HG03469 (cell line): ENCODE results near the gene ZNF746.
"Not testable (repeated sequence)": the region's sequence is repeated elsewhere in the genome, so short reads cannot be mapped to it uniquely, and the experiment has no call there.

Source experiments
- ATAC-seq: cut with Tn5 transposase; IDR thresholded peaks from one replicate; pipeline ENCODE4 v1.9.1; 2021; ENCODE audit warnings: mild to moderate bottlenecking, moderate library complexity, moderate number of reproducible peaks; ENCODE audit not compliant: unreplicated experiment

Gene ZNF746

GRCh38 chr7:149497467-149498261 is at the start of gene ZNF746:
TSS of gene ZNF746 (minus strand) at chr7:149497809. CDS start at chr7:149497536, 273 bp downstream.
- ATAC-seq: peak; percentile 87

GRCh38 chr7:149547126-149547525 is 49.5 kb upstream of the ZNF746 start:
- no peak for ATAC-seq

- ATAC-seq: no peak
These were observed 48.7 kb upstream of the ZNF746 start for GRCh38 chr7:149546331-149546730.

DNA sequence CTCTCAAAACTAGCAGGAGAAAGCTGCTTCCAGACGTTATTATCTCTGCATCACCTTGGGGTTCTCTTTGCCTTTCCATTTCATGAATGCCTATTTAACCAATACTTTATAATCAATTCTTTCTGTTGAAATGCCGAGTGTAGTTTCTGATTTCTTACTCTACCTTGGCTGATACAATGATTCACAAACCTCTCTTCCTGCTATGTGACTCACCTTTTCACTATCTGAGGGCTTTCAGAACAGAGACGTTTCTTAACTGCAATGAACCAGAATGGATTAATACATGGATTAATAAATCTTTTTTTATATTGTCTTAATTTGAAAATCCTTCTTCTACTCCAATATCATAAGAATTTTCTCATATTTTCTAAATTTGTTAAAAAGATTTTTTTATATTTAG is 46.4 kb upstream of the ZNF746 start:
- no peak for ATAC-seq

- no peak for ATAC-seq
These were observed 35.0 kb upstream of the ZNF746 start for GRCh38 chr7:149532654-149533053.

- no peak for ATAC-seq
These were observed 31.6 kb upstream of the ZNF746 start for GRCh38 chr7:149529136-149529718.

DNA sequence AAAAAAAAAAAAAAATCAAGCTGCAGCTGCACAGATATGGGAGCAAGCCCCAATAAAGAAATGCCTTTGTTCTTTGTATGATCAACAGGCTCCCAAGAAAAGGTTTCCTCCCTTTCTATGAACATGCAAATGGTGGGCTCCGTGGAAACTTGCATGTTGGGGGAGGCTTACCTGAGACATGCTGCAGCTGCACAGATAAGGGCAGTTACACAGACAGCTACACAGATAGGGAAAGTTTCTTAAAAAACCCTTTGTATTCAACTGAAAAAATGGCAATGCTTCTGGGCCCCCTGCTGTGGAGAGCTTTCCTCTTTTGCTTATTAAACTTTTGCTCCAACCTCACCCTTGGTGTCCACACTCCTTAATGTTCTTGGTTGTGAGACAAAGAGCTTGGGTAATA is 29.8 kb upstream of the ZNF746 start:
- no peak for ATAC-seq

GRCh38 chr7:149525280-149525679 is 27.7 kb upstream of the ZNF746 start:
- ATAC-seq: no peak

DNA sequence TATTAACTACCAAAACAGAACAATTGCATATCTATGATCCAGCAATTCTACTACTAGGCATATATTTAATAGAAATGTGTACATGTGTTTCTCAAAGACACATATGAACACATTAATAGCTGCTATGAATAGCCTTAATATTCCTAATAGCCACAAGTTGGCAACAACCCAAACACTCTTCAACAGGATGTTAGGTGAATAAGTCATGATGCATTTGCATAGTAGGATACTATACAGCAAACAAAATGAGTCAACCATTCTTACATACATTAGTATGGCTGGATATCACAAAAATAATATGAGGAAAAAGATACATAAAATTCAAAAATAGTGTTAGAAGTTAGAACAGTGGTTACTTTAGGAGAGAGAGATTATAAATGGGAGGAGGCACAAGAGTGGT is 26.8 kb upstream of the ZNF746 start:
- ATAC-seq: no peak

DNA sequence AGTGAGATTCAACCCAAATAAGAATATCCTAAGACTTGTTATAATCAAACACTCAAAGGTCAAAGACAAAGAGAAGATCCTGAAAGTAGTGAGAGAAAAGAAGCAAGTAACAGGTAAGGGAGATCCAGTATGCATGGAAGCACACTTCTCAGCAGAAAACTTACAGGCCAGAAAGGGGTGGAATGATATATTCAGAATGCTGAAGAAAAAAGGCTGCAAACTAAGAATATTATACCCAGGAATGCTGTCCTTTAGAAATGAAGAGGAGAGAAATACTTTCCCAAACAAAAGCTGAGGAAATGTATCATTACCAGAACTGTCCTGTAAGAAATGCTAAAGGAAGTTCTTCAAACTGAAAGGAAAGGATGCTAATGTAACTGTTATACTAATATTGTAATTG is 12.6 kb upstream of the ZNF746 start:
- ATAC-seq: no peak

- no peak for ATAC-seq
These were observed 12.2 kb upstream of the ZNF746 start for GRCh38 chr7:149509774-149510173.

- ATAC-seq: no peak
These were observed 7.9 kb upstream of the ZNF746 start for GRCh38 chr7:149505551-149505950.

GRCh38 chr7:149501651-149502050 is 4.0 kb upstream of the ZNF746 start:
- ATAC-seq: no peak

DNA sequence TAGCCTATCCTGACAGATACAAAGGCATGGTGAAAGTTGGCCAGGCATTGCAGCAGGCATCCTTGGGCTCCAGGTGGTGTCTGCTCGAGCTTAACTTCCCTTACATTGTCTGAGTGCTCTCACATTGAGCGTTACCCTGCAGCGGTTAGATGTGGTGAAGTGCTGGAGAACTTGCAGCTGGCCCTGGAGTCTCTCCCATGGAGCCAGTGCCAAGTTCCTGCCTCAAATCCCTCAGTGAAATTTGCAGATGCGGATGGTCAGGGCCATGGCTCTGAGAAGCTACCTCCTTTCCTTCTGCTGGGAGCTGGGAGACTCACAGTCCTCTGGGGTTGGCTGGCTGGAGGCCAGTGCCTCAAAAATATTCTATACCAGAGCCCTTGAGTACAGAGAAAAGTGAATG is 3.3 kb upstream of the ZNF746 start:
- no peak for ATAC-seq

GRCh38 chr7:149500201-149500600 is 2.6 kb upstream of the ZNF746 start:
- ATAC-seq: no peak

- ATAC-seq: no peak
These were observed 1.2 kb upstream of the ZNF746 start for GRCh38 chr7:149498811-149499210.

GRCh38 chr7:149496642-149497391 is 792 bp downstream of the ZNF746 start:
- peak; percentile 1 for ATAC-seq

DNA sequence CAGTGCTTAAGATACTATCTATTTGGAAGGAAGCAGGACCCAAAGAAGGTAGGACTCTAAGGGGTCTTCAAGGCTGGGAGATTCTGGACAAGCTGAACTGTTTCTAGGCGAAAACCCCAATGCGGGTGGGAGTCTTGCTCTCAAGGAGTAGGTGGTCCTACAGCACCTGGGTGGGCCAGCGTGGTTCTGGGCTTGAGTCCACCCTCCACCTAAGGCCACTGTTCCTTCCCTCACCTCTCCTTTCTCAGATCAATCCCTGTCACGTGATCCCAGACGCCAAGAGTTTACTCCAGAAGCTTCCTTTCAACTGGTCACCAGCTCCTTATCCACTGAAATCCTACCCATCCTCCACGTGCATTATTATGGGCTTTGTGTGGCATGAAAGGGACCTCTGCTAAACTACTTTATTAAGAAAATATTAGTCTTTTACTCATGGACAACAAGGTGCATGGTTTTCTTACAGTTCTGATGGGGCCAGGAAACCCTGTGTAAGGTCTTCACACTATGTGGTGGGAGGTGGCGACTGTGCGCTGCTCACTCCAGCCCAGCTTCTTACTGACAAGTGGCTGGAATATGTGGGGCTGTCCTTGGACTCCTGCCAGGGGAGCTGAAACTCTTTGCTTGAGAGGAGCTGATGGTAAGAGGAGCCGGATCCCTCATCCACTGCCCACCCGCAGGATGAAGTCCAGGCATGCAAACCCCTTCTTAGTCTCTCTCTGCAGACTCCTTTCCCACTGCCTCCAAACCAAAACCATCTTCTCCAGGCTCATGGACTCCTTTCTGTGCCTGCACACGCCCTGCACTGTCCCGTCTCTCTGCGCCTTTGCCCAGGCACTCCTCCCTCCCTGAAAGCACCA is 1.6 kb downstream of the ZNF746 start:
- ATAC-seq: no peak

DNA sequence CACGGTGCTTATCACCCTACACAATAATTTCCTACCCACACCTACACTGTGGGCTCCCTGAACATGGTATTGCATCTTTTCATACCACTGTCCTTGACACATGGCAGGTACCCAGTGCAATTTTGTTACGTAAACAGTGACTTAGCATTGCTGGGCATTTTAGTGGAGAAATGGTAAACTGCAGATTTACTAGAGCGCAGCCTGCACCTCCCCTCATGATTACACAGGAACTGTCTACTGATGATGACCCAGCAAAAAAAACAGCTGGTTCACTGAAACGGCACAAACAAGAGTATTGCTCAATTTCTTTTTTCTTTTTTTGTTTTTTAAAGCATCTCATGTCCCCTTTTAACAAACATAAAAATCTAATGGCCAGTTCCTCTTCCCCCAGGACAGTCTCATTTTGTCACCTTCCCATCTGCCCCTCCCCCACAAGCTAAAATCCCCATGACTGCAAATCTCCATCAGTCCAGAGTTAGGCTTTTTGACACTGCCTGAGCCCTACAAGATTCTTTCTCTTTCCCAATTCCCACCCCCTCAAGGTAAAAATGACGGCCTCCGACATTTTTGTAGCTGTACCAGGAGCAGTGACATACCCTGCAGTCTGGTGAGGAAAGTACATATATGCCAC is 2.8 kb downstream of the ZNF746 start:
- ATAC-seq: no peak

- not testable (repeated sequence) for ATAC-seq
These were observed 3.6 kb downstream of the ZNF746 start for GRCh38 chr7:149493975-149494374.
